ENCODE measurements around the gene NUB1.

Gene NUB1

DNA sequence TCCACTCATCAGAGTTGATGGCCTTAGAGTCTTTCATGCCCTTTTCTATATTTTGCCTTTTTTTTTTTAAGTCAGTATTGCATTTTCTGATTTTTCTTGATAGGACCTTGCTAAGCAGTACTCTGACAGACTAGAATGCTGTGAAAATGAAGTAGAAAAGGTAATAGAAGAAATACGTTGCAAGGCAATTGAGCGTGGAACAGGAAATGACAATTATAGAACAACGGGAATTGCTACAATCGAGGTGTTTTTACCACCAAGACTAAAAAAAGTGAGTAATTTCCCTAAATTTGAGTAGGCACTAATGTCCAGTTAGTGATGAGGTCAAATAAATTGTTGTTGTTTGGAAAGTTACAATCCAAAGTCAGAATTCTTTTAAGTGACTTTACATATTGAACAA, 7.4 kb downstream of the NUB1 start:
- no peak for DNase-seq

DNA sequence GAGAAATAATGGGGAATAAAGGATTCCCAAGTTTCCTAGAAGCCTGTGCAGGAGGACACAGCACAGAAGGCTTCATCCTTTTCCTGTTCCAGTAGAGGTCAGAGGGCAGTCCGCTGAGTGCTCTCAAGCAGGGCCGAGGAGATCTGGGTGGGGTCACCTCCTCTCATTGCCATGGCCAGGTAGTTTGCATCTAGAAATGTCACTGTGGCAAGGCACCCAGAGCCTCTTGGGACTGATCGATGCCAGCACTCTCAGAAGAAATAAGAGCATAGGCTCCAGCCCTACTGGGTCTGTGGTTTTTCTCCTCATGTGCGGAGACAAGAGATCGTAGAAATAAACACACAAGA, 7.9 kb downstream of the NUB1 start:
- no peak for DNase-seq

DNA sequence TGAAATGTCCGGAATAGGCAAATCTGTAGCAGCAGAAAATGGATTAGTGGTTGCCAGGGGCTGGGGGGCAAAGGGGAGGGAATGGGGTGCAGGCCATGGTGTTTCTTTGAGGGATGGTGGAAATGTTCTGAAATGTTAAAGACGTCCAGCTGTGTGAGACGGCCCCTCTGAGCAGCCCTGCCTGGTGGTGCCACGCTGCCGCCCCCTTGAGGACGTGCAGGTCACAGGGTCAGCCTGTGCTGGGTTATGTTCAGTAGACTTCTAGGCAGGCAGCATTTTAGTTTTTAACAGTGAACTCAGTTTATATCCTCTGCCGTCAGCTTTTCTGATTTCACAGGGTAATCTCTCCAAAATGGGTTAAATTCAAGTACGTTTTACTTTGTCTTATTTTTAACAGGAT, 9.4 kb downstream of the NUB1 start:
- peak; percentile 17 for DNase-seq

DNA sequence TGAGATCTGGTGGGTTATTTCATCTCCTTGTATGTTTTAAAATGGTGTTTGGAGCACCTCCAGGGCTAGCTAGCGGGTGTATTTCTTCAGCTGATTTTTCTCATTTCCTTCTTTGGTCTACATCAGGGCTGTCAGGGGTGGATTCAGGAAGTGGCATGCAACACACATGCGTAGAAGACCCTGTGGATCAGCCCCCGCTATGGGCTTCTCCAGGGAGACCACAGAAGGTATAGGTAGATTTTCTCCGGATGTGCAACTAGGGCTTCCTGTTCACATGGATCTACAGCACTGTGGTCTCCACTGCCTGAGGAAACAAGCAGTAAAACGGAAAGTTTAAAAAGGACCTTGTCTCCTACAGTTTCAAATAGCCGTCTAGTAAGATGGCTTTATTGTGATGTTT, 10.4 kb downstream of the NUB1 start:
- DNase-seq, result peak; percentile 17

DNA sequence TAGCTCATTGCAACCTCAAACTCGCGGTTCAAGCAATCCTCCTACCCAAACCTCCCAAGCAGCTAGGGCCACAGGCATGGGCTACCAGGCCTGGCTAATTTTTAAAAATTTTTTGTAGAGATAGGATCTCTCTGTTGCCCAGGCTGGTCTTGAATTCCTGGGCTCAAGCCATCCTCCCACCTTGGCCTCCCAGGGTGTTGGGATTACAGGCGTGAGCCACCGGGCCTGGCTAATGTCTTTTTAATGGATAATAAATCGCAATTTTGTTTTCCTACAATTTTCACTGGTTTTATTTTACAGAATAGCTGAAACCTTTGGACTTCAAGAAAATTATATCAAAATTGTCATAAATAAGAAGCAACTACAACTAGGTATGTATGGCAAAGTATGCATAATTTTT, 10.9 kb downstream of the NUB1 start:
- no peak for DNase-seq

DNA sequence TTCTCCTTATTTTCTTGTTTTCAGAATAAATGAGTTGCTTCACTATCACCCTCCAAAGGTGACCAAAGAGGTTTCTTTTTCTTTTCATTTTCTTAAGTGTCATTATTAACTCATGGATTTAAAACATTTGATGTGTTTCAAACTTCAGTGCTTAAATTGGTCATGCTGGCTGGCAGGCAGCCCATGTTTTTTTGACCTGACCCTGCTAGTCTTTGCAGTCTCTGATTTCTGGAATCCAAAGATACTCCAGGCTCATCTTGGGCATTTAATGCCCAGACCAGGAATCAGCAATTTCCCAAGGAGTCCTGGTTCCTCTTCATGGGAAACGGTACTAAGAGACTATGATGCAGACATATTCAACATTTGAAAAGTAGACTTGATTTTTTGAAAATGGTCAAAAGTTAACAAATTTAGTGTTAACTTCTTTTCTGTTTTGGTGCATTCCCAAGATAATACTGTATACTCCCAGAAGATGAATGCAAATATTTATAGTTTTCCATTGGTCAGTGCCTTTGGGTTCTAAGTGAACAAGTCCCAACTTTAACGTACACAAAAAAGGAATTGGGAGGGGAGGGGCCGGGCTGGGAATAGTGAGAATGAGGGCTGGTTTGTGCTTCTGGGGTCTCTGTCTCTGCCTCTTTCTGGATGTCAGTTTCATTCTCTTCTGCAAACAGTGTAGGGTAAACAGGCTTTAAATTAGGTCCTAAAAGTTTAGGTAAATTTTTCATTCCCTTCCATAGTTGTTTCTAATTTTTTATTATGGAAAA, 19.8 kb downstream of the NUB1 start:
- no peak for DNase-seq

DNA sequence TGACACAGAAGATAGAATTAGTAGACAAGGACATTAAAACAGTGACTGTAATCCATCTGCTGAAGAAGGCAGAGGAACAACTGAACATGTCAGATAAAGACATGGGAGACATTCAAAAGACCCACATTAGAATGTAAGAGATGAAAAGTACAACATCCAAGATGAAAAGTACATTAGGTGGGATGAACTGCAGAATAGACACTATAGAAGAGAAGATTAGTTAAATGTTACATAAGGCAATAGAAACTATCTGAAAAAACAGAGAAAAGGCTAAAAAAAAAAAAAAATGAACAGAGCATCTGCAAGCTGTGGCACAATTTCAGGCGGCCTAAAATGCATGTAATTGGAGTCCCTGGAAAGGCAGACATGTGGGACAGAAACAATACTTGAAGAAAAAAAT, 21.6 kb downstream of the NUB1 start:
- DNase-seq, result no peak

DNA sequence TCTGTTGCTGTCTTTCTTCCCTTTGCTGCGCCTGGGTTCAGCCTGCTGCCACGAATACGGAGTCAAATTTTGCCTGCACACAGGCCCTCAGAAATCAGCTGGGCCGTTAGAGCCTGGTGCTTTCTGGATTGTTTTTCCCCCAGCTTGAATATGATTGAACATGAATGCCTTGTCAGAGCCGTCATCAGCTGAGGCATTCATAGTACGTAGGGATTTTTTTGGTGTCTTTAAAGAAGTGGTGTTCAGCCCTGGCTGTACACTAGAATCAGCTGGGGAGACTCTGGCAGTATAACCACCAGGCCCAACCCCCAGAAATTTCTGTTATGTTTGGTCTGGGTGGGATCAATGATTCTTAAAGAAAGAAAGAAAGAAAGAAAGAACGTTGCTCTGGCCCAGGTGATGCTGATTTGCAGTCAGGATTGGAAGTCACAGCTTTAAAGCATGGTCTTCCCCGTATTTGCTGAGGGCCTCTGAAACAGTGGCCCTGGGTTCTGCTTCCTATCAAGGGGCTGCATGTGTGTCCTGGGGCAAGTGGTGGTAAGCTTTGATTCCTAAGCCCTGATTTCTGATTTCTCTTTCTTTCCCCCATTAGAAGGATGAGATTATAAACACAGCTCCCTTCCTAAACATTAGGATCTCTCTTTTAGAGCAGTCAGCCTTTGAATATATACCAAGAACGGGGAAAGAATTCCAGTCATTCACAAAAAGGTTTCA, 24.7 kb downstream of the NUB1 start:
- DNase-seq, result no peak

DNA sequence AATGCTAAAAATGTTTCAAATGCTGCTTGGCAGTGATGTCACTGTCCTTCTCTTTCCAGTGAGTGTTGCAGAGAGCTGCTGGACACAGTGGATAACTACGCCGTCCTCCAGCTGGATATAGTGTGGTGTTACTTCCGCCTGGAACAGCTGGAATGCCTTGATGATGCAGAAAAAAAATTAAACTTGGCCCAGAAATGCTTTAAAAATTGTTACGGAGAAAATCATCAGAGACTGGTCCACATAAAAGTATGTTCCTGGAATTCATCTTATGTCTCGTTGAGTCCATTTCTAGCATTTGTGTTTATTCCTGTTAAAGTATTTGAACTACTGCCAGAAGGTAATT, 25.2 kb downstream of the NUB1 start:
- DNase-seq, result no peak

DNA sequence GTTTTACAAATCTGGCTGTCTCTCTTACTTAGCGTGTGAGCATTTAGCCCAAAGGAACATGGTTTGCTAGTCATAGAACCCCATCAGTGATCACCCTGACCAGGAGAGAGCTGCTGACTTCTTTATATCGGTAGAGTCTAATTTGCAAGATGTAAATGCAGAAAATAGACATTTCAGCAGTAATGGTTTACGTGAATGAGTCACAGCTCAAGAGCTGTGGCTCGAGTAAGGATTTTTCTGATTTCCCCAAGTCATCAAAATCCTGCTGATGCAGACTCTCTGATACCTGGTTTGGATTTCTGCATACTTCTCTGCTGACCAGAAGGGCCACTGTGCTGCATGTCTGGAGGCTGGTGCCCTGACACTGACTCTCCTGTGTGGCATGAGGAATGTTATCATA, 25.7 kb downstream of the NUB1 start:
- DNase-seq, result no peak

DNA sequence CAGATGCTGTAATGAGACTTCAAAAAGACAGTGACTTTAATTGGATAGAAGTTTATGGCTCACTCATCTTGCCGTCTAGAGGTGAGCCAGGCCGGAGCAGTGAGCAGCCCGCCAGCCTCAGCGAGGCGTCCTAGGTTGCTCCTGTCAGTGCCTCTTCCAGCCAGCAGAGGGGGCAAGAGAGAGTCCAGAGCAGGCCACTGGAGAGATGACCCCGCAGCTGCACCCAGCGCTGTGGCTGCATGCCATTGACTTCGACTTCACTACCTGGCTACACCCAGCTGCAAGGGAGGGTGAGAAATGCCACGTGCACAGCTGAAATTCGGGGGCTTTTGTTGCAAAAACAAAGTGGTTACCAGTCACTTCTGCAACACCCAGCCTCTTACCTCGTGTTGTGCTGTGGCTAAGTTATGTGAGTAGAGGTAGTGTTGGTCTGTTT, 26.5 kb downstream of the NUB1 start:
- DNase-seq, result peak; percentile 60

DNA sequence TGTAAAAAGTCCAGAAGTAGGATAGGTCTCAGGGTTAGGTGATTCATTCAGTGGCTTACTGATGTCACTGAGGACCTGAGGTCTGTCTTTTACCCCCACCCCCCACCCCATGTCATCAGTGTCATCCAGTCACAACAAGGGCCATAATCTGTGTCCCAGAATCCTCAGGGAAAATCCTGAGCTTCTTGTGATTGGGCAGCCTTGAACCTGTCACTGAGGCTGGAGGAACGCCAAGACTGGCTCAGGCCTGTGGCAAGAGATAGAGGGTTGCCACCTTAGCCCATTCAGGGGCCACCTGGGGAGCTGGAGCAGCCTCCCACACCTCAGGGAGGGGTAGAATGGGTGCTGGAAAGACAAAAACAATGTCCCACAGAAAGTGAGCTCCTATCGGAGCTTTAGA, 29.7 kb downstream of the NUB1 start:
- DNase-seq, result no peak

DNA sequence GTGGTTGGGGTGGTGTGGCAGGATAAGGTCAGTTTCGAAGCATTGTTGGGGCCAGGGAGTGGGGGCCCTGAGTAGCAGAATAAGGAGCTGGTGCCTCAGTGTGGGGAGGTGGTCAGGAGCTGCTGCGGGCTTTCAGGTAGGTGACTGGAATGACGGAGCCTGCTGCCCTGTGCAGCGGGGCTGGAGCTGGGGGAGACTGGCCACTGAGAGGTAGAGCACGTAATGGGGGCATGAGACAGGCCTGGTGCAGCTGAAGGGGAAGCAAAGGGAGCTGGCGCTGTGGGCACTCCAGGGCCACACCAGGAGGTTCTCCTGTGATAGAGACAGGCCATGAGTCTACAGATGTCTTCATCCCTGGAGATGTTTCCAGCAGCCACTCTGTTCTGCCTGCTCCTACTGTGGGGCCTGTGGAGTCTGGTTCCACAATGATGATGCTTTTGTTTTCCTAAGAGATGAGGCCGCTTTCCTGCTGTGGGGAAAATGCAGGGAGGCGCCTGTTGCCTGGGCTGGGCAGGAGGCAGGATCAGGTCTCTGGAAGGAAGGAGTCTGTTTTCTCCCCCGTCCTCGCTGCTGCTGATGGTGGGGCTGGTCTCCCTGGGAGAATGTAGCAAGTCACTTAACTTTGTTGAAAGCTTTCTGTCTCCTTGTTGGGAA, 31.1 kb downstream of the NUB1 start:
- no peak for DNase-seq

DNA sequence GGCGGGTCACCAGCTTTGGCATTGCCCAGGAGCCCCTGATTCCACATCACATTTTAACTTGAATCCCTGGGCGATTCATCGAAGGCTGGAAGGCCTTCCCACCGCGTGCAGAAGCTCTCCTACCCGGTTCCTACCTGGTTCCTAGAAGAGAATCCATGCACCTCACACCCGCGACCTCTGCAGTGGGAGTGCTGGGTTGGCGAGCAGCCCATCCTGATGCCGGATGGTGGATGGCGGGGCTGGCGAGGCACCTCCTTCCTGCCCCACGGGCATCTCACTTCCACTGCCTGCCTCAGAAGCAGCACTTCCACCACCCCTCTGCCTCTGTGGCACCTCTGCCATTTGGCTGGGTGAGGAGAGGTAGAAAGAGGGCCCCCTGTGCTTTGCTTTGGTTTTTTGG, 32.0 kb downstream of the NUB1 start:
- no peak for DNase-seq

DNA sequence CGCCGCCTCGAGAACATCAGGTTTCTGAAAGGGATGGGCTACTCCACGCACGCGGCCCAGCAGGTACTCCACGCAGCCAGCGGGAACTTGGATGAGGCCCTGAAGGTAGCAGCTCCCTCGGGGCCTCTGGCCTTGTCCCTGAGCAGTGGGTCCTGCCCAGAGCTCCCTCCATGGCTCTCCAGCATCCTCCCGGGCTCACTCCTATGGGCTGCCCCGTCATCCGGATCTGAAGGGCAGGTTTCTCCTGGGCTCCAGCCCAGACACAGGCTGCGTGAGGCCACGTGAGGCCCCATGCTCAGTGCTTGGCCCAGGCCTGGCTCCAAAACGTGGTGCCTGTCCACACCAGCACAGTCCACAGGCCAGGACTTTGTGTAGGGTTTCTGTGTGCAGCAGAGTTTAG, 32.5 kb downstream of the NUB1 start:
- no peak for DNase-seq

DNA sequence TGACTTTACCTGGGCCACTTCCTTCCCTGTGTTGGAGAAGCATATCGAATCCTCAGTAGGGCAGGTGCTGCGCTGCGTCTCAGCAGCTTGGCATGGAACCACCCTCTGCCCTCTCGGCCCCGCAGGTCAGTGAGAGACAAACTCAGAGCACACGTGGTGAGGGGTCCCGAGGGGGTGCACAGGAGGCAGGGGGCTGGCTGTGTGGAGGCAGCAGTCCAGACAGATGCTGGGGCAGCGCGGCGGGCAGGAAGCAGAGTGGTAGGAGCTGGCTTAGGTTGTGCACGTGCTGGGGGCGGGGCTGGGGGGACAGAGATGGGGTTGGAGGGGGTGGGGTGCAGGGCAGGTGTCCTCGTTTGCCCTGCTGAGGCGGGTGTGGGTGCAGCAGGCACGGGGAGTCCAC, 33.1 kb downstream of the NUB1 start:
- no peak for DNase-seq

DNA sequence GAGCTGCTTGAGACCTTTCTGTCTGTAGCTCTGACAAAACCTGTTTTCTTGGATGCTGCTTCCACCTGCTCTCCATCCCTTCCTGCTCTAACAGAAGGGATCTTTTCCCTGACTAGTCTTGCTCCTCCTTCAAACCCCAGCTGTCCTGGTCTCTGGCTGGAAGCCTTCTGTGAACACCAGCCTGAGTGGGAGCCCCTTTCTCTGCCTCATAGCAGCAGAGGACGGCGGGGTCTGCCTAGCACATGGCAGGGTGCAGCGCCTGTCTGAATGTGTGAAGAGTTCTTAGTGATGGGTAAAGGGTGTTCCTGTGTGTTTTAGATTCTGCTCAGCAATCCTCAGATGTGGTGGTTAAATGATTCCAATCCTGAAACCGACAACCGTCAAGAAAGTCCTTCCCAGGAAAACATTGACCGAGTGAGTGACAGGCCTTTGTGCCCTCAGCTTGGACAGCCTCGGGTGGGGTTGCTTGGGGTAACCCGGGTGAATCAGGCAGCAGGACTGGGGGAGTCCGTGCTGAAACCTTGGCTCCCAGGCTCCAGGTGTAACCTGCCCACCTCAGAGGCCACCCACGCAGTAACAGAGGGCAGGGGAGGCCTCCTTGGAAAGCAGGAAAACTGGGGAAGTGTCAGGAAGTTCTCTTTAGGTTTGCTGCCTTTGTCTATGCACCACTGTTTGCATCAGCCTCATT, 34.1 kb downstream of the NUB1 start:
- no peak for DNase-seq

DNA sequence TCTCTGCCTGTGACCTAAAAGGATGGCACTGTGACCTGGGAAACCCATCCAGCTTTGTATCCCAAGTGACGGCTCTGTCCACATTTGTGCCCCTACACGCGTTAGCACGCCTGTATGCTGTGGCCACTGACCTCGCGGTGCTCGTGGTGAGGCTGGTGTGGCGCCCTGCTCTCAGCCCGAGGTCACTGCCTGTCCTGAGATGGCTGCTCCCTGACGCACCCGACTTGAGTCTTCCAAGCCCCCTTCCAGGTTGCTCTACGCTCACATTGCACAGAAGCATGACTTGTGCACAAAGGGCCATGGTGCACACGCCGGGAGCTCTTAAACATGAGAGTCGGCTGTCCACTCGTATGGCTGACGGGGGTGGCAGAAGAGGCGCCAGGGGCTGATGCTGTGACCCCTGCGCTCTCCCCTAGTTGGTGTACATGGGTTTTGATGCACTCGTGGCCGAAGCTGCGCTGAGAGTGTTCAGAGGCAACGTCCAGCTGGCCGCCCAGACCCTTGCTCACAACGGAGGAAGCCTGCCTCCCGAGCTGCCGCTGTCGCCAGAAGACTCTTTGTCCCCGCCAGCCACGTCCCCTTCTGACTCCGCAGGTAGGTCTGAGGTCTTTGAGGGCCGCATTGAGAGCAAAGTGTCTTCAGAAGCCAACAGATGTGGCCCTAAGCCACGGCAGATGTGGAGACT, 34.7 kb downstream of the NUB1 start:
- no peak for DNase-seq

DNA sequence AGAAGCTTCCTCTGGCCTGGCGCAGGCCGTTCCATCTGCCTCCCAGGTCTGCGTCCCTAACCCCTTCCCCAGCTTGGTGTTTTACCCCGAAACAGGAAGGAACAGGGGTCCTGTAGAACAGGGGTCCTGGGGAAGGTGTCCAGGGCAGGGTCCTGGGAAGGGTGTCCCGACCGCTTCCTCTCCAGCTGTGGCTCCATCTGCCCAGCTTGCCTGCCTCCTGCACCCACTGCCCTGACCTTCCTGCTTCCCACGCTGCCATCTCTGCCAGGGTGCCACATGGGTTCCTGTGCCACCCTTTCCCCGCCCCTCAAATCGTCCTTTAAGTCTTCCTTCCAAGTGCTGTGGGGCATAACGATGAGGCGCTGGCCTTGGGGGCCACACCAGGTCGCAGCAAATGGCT, 35.8 kb downstream of the NUB1 start:
- no peak for DNase-seq

DNA sequence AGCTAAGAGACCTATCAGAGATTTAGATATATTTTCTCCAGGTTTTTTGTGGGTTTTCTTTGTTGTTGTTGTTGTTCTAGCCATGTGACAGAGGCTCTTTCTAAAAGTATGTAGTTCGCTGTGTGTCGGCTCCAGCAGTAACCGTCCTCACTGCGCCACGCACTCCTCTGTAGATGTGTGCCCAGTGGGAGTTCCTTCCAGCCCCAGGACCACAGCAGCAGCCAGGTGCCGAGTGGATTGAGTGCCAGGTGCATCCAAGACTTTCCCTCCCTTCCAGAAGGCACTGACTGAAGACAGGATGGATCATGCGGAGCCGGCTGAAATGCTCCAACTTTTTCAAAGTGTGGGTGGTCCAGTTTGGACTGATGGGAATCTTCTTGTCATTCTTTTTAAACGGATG, 36.4 kb downstream of the NUB1 start:
- no peak for DNase-seq

DNA sequence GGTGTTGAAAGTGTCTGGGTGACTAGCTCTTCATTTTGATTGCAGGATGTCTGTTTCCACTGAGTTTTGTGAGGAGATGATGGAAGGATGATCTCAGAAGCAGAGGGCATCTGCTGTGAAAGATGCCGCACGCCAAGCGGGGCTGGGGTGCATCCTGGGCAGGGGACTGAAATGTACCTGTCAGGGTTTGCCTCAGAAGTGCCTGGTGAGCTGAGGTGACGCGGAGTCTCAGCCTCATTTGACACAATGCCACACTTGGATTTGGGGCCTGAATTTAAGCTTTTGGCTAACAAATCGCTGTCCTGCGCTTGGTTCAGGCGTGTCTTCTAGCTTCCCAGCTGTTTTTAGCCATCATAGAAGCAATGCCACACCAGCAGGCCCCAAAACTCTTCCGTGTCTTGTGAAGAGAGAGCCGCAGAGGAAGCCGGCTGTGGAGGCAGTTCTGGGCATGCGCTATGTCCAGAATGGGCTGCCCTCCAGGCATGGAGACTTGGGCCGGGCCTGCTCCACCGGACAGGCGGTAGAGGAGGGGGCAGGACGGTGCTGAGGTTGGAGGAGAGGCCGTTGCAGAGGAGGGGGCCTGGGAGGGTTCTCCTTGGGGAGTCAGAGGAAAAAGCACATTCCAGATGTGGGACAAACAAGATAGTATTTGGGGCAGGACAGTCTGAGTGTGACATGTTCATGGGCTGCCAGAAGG, 37.0 kb downstream of the NUB1 start:
- no peak for DNase-seq

DNA sequence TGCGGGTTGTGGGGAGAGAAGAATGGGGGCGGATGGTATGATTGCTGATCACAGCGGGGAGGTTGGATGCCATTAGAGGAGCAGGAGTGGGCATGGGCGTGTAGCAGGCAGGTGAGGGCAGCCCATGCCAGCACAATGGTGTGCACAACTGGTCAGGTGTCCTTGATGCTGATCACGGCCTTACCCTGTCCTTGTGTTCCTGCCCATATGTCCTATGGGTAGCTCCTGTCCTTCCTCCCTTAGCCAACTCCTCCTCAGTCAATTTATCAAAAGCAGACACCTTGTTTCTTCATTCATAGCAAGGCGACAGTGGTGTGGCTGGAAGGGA, 37.5 kb downstream of the NUB1 start:
- no peak for DNase-seq

All from activated T-cell treated with anti-CD3 and anti-CD28 coated beads for 4 hours (primary cell).